Peyer's patch (tissue), 4 donors: ENCODE data around the gene ZNF638. TPM values are rescaled to one million over a fixed set of nuclear protein-coding genes. Genes with fewer than 3 reads are reported as not detected.
"Not testable (repeated sequence)": the region's sequence is repeated elsewhere in the genome, so short reads cannot be mapped to it uniquely, and the experiment has no call there.

Source experiments
- DNase-seq, 3 donors: peaks; one replicate each; pipeline ENCODE4 v3.0.0-alpha.2; 2017 to 2019
- H3K27ac ChIP-seq, 4 donors: fragments of 200-600 bp; sonication (generic); one replicate each; pipeline ENCODE4 v1.5.1; 2016 to 2019
- H3K27me3 ChIP-seq, 2 donors: fragments of 200-600 bp; sonication (generic); one replicate each; pipeline ENCODE4 v1.5.1; 2019
- H3K36me3 ChIP-seq, 3 donors: fragments of 200-600 bp; sonication (generic); one replicate each; pipeline ENCODE4 v1.5.1; 2016 to 2019
- H3K4me1 ChIP-seq, 4 donors: fragments of 200-600 bp; sonication (generic); one replicate each; pipeline ENCODE4 v1.5.1; 2016 to 2019
- H3K4me3 ChIP-seq, 4 donors: fragments of 200-600 bp; sonication (generic); 1 replicate in 3 of 4; 2 replicates in 1 of 4; pipeline ENCODE4 v1.5.1; 2016 to 2019; ENCODE audit warnings: mild to moderate bottlenecking in 1 of 4
- H3K9me3 ChIP-seq, 4 donors: fragments of 200-600 bp; sonication (generic); one replicate each; pipeline ENCODE4 v1.5.1; 2016 to 2019; ENCODE audit warnings: mild to moderate bottlenecking in 1 of 4
- POLR2A ChIP-seq, 2 donors: fragments of 450-650 bp; IDR thresholded peaks; one replicate each; pipeline ENCODE4 v1.5.1; 2017; ENCODE audit warnings: antibody characterized with exemption in 2 of 2, mild to moderate bottlenecking in 2 of 2, moderate library complexity in 2 of 2
- total RNA-seq, 4 donors: library from RNA; depleted of rRNA; stranded (reverse); fragments of >200 nt; gene quantifications; one replicate each; pipeline ENCODE4 v1.1.0, GENCODE V29; 2016
- TF ChIP-seq, protein P1 (sequence below), 6 experiments: fragments of 450-650 bp in 4 of 6; fragments of 200-600 bp in 2 of 6; sonication (generic) in 1 of 6; IDR thresholded peaks; one replicate each; pipeline ENCODE4 v1.5.1; 2017 to 2019; ENCODE audit warnings: antibody characterized with exemption in 6 of 6, mild to moderate bottlenecking in 3 of 6, moderate library complexity in 1 of 6

The ZNF638 gene
- total RNA-seq, 4 donors from 2014 or later = 155 to 539 (median 174) TPM

GRCh38 chr2:71419976-71420375 lies 88.4 kb downstream of the ZNF638 start:
- H3K9me3 ChIP-seq = no peaks in the 10 kb centered on the region
- no peak overlapping the region for H3K4me3 ChIP-seq
- H3K27ac ChIP-seq = no peak overlapping the region
- H3K36me3 ChIP-seq = peaks cover 0 to 25% (median 0%) of the 10 kb centered on the region in 3 donors
- peaks cover 0 to 6% (median 0%) of the 10 kb centered on the region in 4 donors for H3K4me1 ChIP-seq
- no peak for DNase-seq
- no peak for TF ChIP-seq POLR2A (IDR thresholded peaks at IDR 0.05)
- TF ChIP-seq, protein P1, sequence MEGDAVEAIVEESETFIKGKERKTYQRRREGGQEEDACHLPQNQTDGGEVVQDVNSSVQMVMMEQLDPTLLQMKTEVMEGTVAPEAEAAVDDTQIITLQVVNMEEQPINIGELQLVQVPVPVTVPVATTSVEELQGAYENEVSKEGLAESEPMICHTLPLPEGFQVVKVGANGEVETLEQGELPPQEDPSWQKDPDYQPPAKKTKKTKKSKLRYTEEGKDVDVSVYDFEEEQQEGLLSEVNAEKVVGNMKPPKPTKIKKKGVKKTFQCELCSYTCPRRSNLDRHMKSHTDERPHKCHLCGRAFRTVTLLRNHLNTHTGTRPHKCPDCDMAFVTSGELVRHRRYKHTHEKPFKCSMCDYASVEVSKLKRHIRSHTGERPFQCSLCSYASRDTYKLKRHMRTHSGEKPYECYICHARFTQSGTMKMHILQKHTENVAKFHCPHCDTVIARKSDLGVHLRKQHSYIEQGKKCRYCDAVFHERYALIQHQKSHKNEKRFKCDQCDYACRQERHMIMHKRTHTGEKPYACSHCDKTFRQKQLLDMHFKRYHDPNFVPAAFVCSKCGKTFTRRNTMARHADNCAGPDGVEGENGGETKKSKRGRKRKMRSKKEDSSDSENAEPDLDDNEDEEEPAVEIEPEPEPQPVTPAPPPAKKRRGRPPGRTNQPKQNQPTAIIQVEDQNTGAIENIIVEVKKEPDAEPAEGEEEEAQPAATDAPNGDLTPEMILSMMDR (IDR thresholded peaks at IDR 0.05) = no peak
- no peaks in the 10 kb centered on the region for H3K27me3 ChIP-seq

- H3K27me3 ChIP-seq = no peaks in the 10 kb centered on the region
- H3K4me1 ChIP-seq = peaks cover 0 to 4% (median 0%) of the 10 kb centered on the region in 4 donors
- H3K9me3 ChIP-seq = no peaks in the 10 kb centered on the region
- no peak overlapping the region for H3K4me3 ChIP-seq
- DNase-seq = no peak
- peaks cover 0 to 53% (median 0%) of the 10 kb centered on the region in 3 donors for H3K36me3 ChIP-seq
- TF ChIP-seq, protein P1 (IDR thresholded peaks at IDR 0.05) = no peak
- no peak for TF ChIP-seq POLR2A (IDR thresholded peaks at IDR 0.05)
- H3K27ac ChIP-seq = no peak overlapping the region
These were observed 91.2 kb downstream of the ZNF638 start for GRCh38 chr2:71422786-71423185.

DNA sequence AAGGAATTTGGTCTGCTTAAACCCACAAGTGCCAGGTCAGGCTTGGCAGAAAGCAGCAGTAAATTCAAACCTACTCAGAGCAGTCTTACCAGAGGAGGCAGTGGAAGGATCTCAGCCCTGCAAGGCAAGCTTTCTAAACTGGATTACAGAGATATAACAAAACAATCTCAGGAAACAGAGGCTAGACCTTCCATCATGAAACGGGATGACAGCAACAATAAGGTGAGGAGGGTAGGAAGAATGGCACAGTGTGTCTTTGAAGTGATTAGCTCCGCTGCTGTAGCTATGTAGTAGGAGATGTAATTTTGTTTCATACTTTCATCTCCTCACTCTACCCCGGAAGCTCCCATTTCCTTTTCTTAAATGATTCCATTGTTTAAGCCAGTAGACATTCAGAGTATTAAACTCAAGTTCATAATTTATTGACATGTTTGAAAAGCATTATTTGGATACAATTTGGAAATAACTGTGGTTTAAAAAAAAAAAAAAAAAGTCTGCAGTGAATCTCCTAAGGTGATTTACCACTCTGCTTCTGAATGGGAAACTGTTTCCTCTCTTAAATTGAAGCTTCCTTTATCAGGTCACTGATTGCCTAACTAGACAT lies 92.3 kb downstream of the ZNF638 start:
- H3K27ac ChIP-seq = no peak overlapping the region
- TF ChIP-seq, protein P1 (IDR thresholded peaks at IDR 0.05) = no peak
- TF ChIP-seq POLR2A (IDR thresholded peaks at IDR 0.05) = no peak
- DNase-seq = no peak
- no peaks in the 10 kb centered on the region for H3K9me3 ChIP-seq
- no peaks in the 10 kb centered on the region for H3K4me1 ChIP-seq
- no peak overlapping the region for H3K4me3 ChIP-seq
- H3K27me3 ChIP-seq = no peaks in the 10 kb centered on the region
- H3K36me3 ChIP-seq = peaks cover 0 to 63% (median 0%) of the 10 kb centered on the region in 3 donors

- no peaks in the 10 kb centered on the region for H3K9me3 ChIP-seq
- no peak overlapping the region for H3K27ac ChIP-seq
- TF ChIP-seq POLR2A (IDR thresholded peaks at IDR 0.05) = no peak
- TF ChIP-seq, protein P1 (IDR thresholded peaks at IDR 0.05) = no peak
- H3K4me3 ChIP-seq = no peak overlapping the region
- H3K4me1 ChIP-seq = no peaks in the 10 kb centered on the region
- DNase-seq = no peak
- no peaks in the 10 kb centered on the region for H3K27me3 ChIP-seq
- H3K36me3 ChIP-seq = peaks cover 0 to 85% (median 0%) of the 10 kb centered on the region in 3 donors
These were observed 95.1 kb downstream of the ZNF638 start for GRCh38 chr2:71426721-71427120.

DNA sequence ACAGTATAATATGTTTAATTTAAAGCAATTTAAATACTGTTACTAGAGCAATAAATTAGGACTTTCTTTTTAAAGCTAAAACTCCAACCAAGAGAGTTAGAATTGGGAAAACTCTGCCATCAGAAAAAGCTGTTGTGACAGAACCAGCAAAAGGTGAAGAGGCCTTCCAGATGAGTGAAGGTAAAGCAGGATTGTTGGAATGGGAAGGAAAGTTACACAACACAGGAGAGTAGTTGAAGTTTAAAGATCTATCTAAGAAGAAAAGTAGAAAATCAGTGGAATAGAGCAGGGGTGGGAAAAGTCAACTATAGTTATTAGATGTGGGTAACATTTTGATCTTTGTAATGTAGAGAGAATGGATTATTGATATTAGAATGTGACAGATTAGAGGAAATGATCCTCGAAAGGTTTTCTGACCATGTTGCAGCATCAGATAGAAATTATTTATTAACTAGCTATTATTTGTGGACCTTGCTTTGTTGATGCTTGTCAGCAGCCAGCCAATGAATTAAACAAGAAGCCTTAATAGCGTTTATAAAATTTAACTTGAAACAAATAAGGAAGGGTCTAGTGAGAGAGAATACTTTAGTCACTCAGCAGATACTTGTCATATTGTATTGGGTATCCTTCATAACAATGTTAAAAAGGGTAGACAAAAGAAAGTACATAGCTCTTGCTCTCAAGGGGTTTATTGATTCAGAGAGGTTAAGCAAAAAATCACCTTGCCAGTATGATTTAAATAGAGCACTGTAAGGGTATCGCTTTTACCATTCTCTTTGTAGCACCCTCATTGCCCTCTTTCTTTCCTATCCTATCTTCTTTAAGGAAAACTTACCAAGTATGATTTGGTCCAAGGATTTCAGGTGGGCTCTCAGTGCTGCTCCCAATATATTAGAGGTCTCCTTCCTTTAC lies 97.1 kb downstream of the ZNF638 start:
- Histone ChIP-seq H3K9me3 (no peaks in the 10 kb centered on the region), H3K27ac (no peak overlapping the region), H3K27me3 (no peaks in the 10 kb centered on the region), H3K36me3 (peaks cover 0 to 94% (median 0%) of the 10 kb centered on the region in 3 donors), H3K4me3 (no peak overlapping the region), H3K4me1 (no peaks in the 10 kb centered on the region)
- no peak for TF ChIP-seq POLR2A (IDR thresholded peaks at IDR 0.05)
- TF ChIP-seq, protein P1 (IDR thresholded peaks at IDR 0.05) = no peak
- no peak for DNase-seq

DNA sequence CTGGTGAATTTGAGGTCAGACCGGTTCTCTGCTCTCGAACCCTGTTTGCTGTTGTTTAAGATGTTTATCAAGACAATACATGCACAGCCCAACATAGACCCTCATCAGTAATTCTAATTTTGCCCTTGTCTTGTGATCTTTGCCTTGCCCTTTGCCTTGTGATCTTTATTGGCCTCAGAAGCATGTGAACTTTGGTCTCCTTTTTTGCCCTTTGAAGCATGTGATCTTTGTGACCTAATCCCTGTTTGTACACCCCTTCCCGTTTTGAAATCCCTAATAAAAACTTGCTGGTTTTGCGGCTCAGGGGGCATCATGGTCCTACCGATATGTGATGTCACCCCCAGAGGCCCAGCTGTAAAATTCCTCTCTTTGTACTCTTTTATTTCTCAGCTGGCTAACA lies 113.6 kb downstream of the ZNF638 start:
- H3K27ac ChIP-seq, H3K4me3 ChIP-seq, H3K27me3 ChIP-seq, H3K9me3 ChIP-seq, H3K36me3 ChIP-seq, H3K4me1 ChIP-seq, DNase-seq: not testable (repeated sequence)
